ENCODE results near the gene MMP17.

DNA sequence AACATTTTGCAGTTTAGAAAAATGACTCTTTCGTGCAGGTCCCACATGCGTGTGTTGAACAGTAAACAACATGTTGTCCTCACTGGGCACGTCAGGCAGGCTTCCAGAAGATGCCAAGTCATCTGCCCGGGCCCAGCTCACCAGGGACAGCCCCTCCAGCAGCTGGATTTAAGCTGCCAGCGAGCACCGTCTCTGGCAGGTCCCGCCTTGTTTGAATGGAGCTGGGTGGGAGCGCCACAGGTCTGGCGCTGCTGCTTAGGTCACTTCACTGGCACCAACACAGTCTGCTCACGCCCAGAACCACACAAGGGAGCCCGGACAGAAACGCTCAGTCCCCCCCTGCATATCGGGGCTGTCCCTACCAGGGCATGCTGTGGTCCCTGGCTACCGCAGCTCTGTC, 33.1 kb upstream of the MMP17 start:
- TF ChIP-seq, protein P1, sequence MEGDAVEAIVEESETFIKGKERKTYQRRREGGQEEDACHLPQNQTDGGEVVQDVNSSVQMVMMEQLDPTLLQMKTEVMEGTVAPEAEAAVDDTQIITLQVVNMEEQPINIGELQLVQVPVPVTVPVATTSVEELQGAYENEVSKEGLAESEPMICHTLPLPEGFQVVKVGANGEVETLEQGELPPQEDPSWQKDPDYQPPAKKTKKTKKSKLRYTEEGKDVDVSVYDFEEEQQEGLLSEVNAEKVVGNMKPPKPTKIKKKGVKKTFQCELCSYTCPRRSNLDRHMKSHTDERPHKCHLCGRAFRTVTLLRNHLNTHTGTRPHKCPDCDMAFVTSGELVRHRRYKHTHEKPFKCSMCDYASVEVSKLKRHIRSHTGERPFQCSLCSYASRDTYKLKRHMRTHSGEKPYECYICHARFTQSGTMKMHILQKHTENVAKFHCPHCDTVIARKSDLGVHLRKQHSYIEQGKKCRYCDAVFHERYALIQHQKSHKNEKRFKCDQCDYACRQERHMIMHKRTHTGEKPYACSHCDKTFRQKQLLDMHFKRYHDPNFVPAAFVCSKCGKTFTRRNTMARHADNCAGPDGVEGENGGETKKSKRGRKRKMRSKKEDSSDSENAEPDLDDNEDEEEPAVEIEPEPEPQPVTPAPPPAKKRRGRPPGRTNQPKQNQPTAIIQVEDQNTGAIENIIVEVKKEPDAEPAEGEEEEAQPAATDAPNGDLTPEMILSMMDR (conservative IDR thresholded peaks at IDR 0.05 in 1 of 2, IDR thresholded peaks at IDR 0.05 in 1 of 2; ENCODE audit: low read depth in 1 of 2, low read length in 2 of 2), result no peak
- TF ChIP-seq EZH2 (IDR thresholded peaks at IDR 0.05; ENCODE audit: low read length, missing control alignments), result no peak

All from fibroblast of lung (primary cell).